ENCODE measurements around the gene PCOLCE2. TPM values are rescaled to one million over a fixed set of nuclear protein-coding genes. Genes with fewer than 3 reads are reported as not detected.
A peak's percentile ranks its signal among the peaks of the same experiment; 100 is the strongest.

Gene PCOLCE2
- total RNA-seq, 1 donor from 2014 or later = 2.7 TPM

- TF ChIP-seq CTCF (IDR thresholded peaks at IDR 0.05) = no peak
- Mint-ChIP-seq H3K27ac (ENCODE audit: unreplicated experiment) (no peak overlapping the region), H3K27me3 (ENCODE audit: low read depth) (peaks cover 7% of the 10 kb centered on the region), H3K36me3 (ENCODE audit: low read depth) (no peaks in the 10 kb centered on the region), H3K9me3 (ENCODE audit: low read depth) (no peaks in the 10 kb centered on the region), H3K4me1 (ENCODE audit: low read depth) (peaks cover 10% of the 10 kb centered on the region), H3K4me3 (ENCODE audit: unreplicated experiment) (no peak overlapping the region)
- DNase-seq (ENCODE audit: low spot score) = no peak
Measured at GRCh38 chr3:142858043-142858442, 30.8 kb downstream of the PCOLCE2 start.

GRCh38 chr3:142857056-142857455 lies 31.8 kb downstream of the PCOLCE2 start:
- peak; percentile 41 for TF ChIP-seq CTCF (IDR thresholded peaks at IDR 0.05)
- Mint-ChIP-seq H3K4me3 (ENCODE audit: unreplicated experiment) (no peak overlapping the region), H3K36me3 (ENCODE audit: low read depth) (no peaks in the 10 kb centered on the region), H3K27me3 (ENCODE audit: low read depth) (peaks cover 7% of the 10 kb centered on the region), H3K27ac (ENCODE audit: unreplicated experiment) (no peak overlapping the region), H3K9me3 (ENCODE audit: low read depth) (no peaks in the 10 kb centered on the region), H3K4me1 (ENCODE audit: low read depth) (peaks cover 8% of the 10 kb centered on the region)
- DNase-seq (ENCODE audit: low spot score) = no peak

- DNase-seq (ENCODE audit: low spot score) = no peak
- no peak overlapping the region for H3K27ac Mint-ChIP-seq (ENCODE audit: unreplicated experiment)
- H3K27me3 Mint-ChIP-seq (ENCODE audit: low read depth) = peaks cover 3% of the 10 kb centered on the region
Measured at GRCh38 chr3:142853270-142854168, 35.4 kb downstream of the PCOLCE2 start.

GRCh38 chr3:142852009-142852408 lies 36.9 kb downstream of the PCOLCE2 start:
- Mint-ChIP-seq H3K27ac (ENCODE audit: unreplicated experiment) (no peak overlapping the region), H3K9me3 (ENCODE audit: low read depth) (no peaks in the 10 kb centered on the region), H3K4me1 (ENCODE audit: low read depth) (peaks cover 8% of the 10 kb centered on the region), H3K36me3 (ENCODE audit: low read depth) (no peaks in the 10 kb centered on the region), H3K4me3 (ENCODE audit: unreplicated experiment) (no peak overlapping the region), H3K27me3 (ENCODE audit: low read depth) (peaks cover 1% of the 10 kb centered on the region)
- TF ChIP-seq CTCF (IDR thresholded peaks at IDR 0.05) = no peak
- no peak for DNase-seq (ENCODE audit: low spot score)

More at GRCh38 chr3:142853270-142854168, 35.4 kb downstream of the PCOLCE2 start:
- TF ChIP-seq CTCF (IDR thresholded peaks at IDR 0.05) = no peak
- H3K36me3 Mint-ChIP-seq (ENCODE audit: low read depth) = no peaks in the 10 kb centered on the region
- H3K4me3 Mint-ChIP-seq (ENCODE audit: unreplicated experiment) = no peak overlapping the region
- H3K9me3 Mint-ChIP-seq (ENCODE audit: low read depth) = no peaks in the 10 kb centered on the region
- peaks cover 8% of the 10 kb centered on the region for H3K4me1 Mint-ChIP-seq (ENCODE audit: low read depth)

GRCh38 chr3:142850395-142851023 lies 38.4 kb downstream of the PCOLCE2 start:
- DNase-seq (ENCODE audit: low spot score) = no peak
- no peak overlapping the region for H3K4me3 Mint-ChIP-seq (ENCODE audit: unreplicated experiment)
- H3K36me3 Mint-ChIP-seq (ENCODE audit: low read depth) = no peaks in the 10 kb centered on the region
- no peaks in the 10 kb centered on the region for H3K27me3 Mint-ChIP-seq (ENCODE audit: low read depth)
- no peak for TF ChIP-seq CTCF (IDR thresholded peaks at IDR 0.05)
- H3K27ac Mint-ChIP-seq (ENCODE audit: unreplicated experiment) = no peak overlapping the region
- no peaks in the 10 kb centered on the region for H3K9me3 Mint-ChIP-seq (ENCODE audit: low read depth)
- H3K4me1 Mint-ChIP-seq (ENCODE audit: low read depth) = peaks cover 8% of the 10 kb centered on the region
